Measurements from ENCODE around the gene LRRC4. TPM values are rescaled to one million over a fixed set of nuclear protein-coding genes. Genes with fewer than 3 reads are reported as not detected.

The LRRC4 gene, protein sequence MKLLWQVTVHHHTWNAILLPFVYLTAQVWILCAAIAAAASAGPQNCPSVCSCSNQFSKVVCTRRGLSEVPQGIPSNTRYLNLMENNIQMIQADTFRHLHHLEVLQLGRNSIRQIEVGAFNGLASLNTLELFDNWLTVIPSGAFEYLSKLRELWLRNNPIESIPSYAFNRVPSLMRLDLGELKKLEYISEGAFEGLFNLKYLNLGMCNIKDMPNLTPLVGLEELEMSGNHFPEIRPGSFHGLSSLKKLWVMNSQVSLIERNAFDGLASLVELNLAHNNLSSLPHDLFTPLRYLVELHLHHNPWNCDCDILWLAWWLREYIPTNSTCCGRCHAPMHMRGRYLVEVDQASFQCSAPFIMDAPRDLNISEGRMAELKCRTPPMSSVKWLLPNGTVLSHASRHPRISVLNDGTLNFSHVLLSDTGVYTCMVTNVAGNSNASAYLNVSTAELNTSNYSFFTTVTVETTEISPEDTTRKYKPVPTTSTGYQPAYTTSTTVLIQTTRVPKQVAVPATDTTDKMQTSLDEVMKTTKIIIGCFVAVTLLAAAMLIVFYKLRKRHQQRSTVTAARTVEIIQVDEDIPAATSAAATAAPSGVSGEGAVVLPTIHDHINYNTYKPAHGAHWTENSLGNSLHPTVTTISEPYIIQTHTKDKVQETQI
- total RNA-seq, result 0.07 and 0.16 TPM in 2 replicates

- Mint-ChIP-seq H3K4me1 (peaks cover 16% of the 10 kb centered on the region), H3K27ac (no peak within 1 kb of the TSS), H3K27me3 (peaks cover 4% of the 10 kb centered on the region), H3K36me3 (ENCODE audit: low read depth) (peaks cover 13% of the 10 kb centered on the region), H3K4me3 (peak within 1 kb of the TSS; percentile 88), H3K9me3 (no peaks in the 10 kb centered on the region)
- TF ChIP-seq, protein P1, sequence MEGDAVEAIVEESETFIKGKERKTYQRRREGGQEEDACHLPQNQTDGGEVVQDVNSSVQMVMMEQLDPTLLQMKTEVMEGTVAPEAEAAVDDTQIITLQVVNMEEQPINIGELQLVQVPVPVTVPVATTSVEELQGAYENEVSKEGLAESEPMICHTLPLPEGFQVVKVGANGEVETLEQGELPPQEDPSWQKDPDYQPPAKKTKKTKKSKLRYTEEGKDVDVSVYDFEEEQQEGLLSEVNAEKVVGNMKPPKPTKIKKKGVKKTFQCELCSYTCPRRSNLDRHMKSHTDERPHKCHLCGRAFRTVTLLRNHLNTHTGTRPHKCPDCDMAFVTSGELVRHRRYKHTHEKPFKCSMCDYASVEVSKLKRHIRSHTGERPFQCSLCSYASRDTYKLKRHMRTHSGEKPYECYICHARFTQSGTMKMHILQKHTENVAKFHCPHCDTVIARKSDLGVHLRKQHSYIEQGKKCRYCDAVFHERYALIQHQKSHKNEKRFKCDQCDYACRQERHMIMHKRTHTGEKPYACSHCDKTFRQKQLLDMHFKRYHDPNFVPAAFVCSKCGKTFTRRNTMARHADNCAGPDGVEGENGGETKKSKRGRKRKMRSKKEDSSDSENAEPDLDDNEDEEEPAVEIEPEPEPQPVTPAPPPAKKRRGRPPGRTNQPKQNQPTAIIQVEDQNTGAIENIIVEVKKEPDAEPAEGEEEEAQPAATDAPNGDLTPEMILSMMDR (IDR thresholded peaks at IDR 0.05), result no peak
- intact Hi-C loops (cut with micrococcal nuclease), result loop anchor here (5.0 kb wide), 3 partner anchors 76 to 176 kb away; no protein-coding TSS in a partner anchor
- peak; percentile 28 for DNase-seq
- ATAC-seq (ENCODE audit: low read depth), result peak; percentile 40
- ChIA-PET CTCF (no interaction called here), POLR2A (interaction anchor here (0.6 kb wide), 1 partner anchor 8 kb away, joined by 5 read pairs; no protein-coding TSS in a partner anchor)
Measured at GRCh38 chr7:128030654-128031611, at the start of gene LRRC4. Gene LRRC4, minus strand, starts transcription at chr7:128031437. Its CDS starts 797 bp downstream, at chr7:128030640.

- Mint-ChIP-seq H3K4me1 (no peaks in the 10 kb centered on the region), H3K27ac (no peak overlapping the region), H3K4me3 (no peak overlapping the region), H3K36me3 (ENCODE audit: low read depth) (peaks cover 67% of the 10 kb centered on the region), H3K9me3 (no peaks in the 10 kb centered on the region), H3K27me3 (no peaks in the 10 kb centered on the region)
- intact Hi-C loops (cut with micrococcal nuclease), result no loop called here
- no peak for ATAC-seq (ENCODE audit: low read depth)
- ChIA-PET POLR2A (no interaction called here), CTCF (no interaction called here)
- TF ChIP-seq, protein P1 (IDR thresholded peaks at IDR 0.05), result no peak
- DNase-seq, result no peak
Measured at GRCh38 chr7:128080169-128080568, 48.9 kb upstream of the LRRC4 start.

DNA sequence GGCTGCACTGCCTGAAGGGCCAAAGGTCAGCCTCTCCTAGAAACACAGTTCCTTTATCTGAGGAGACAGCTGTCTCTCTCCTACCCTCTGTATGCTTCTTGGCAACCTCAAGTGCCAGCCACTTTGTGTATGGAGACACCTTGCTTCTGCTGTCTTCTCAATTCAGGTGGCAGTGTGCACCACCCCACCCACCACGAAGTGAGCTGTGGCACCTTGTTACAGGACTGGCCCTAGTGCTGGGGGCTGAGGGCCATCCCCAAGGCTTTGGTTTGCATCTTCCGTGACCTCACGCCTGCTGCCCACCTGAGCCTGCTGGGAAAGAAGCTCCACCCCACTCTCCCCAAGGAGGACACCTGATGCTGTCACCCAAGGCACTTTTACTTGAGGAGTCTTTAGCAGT is 47.1 kb upstream of the LRRC4 start:
- POLR2A ChIA-PET, result interaction anchor here (0.6 kb wide), 2 partner anchors 26 to 97 kb away, joined by 3 read pairs; no protein-coding TSS in a partner anchor
- TF ChIP-seq, protein P1 (IDR thresholded peaks at IDR 0.05), result no peak
- DNase-seq (no peak), ATAC-seq (ENCODE audit: low read depth) (no peak)
- H3K27me3 Mint-ChIP-seq, result no peaks in the 10 kb centered on the region
- no peak overlapping the region for H3K4me3 Mint-ChIP-seq
- intact Hi-C loops (cut with micrococcal nuclease), result no loop called here
- CTCF ChIA-PET, result no interaction called here
- H3K9me3 Mint-ChIP-seq, result no peaks in the 10 kb centered on the region
- no peaks in the 10 kb centered on the region for H3K4me1 Mint-ChIP-seq
- peaks cover 68% of the 10 kb centered on the region for H3K36me3 Mint-ChIP-seq (ENCODE audit: low read depth)
- H3K27ac Mint-ChIP-seq, result no peak overlapping the region

GRCh38 chr7:128076796-128077271 is 45.6 kb upstream of the LRRC4 start:
- TF ChIP-seq, protein P1 (IDR thresholded peaks at IDR 0.05), result no peak
- CTCF ChIA-PET, result no interaction called here
- Mint-ChIP-seq H3K9me3 (no peaks in the 10 kb centered on the region), H3K36me3 (ENCODE audit: low read depth) (peaks cover 60% of the 10 kb centered on the region), H3K4me1 (no peaks in the 10 kb centered on the region), H3K4me3 (no peak overlapping the region), H3K27ac (no peak overlapping the region), H3K27me3 (no peaks in the 10 kb centered on the region)
- POLR2A ChIA-PET, result no interaction called here
- DNase-seq (no peak), ATAC-seq (ENCODE audit: low read depth) (no peak)
- intact Hi-C loops (cut with micrococcal nuclease), result no loop called here

All from activated B cell treated with CpG ODN at 0.5 μM for 24 hours (primary cell).